SK-N-DZ (cell line): ENCODE data around the gene PTCH2.

ENCODE experiments used
- DNase-seq: peaks from one replicate; pipeline ENCODE4 v3.0.0-alpha.2; 2015; ENCODE audit warnings: low spot score
- small RNA-seq, 2 experiments: library from RNA; depleted of rRNA; stranded (forward); fragments of <200 nt; gene quantifications; one replicate each; pipeline ENCODE3, GENCODE V24; 2014

The PTCH2 gene

DNA sequence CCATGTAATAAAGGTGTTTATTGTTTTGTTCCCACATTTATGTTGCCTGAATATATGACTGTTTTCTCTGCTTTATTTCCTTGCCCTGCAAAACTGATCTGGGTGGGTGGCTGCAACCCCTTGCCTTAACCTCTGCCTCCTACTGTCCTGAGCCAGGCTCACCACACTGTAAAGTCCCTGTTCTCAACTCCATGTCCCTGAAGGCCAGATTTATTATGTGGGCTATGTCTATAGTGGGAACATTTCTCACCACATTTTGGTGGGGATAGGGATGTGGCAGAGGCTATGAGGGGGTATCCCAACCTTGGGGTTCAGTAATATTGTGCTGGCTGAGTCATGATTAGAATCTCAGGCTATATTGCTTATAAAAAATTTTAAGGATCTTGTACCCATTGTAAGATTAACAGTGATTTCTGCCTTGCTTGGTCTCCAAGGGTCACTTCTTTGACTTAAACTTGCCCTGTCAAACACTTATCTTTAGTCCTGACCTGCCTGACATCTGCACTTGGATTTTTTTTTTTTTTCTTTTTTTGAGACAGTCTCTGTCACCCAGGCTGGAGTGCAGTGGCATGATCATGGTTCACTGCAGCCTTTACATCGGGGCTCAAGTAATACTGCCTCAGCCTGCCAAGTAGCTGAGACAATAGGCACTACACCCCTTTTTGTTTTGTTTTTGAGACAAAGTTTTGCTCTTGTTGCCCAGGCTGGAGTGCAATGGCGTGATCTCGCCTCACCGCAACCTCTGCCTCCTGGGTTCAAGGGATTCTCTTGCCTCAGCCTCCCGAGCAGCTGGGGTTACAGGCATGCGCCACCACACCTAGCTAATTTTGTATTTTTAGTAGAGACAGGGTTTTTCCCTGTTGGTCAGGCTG is 64.1 kb downstream of the PTCH2 start:
- DNase-seq: no peak

DNA sequence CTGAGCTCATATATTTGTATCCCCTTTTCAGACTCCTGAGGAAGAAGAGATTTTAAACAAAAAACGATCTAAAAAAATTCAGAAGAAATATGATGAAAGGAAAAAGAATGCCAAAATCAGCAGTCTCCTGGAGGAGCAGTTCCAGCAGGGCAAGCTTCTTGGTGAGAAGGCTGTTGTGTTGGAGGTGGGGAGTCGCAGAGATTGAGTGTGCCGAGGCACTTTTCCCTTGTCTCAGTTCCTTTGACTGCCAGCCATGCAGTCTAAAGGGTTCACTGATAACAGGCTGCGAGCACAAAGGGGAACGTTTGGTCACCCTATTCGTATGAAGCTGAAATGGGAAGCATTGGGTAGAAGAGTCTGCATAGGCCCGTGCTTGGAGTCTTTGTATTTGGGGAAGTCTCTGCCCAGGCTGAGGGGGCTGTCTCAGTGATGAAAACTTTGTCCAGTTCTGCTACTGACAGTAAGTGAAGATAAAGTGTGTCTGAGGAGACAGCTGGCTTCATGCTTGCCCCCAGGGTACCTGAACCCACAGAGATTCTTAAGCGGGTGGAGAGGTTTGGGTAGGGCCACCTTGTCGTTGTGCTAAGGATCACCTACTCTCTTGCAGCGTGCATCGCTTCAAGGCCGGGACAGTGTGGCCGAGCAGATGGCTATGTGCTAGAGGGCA is 65.0 kb downstream of the PTCH2 start:
- no peak for DNase-seq

- DNase-seq: no peak
Measured at GRCh38 chr1:44777547-44777946, 65.5 kb downstream of the PTCH2 start.

GRCh38 chr1:44776730-44777068 is 66.4 kb downstream of the PTCH2 start:
- DNase-seq: no peak

- no peak for DNase-seq
Measured at GRCh38 chr1:44775930-44776729, 66.9 kb downstream of the PTCH2 start.

GRCh38 chr1:44775078-44775929 is 67.7 kb downstream of the PTCH2 start, which contains the start of gene RPS8:
Gene RPS8 (plus strand): TSS chr1:44775540. CDS start chr1:44775597, 57 bp downstream.
- DNase-seq: peak; percentile 93

Small RNA genes lying within 50 kb of the gene (small RNA-seq; reads per million reads assigned to genes)
- gene AL136380.1 (0 reads per million in 2 experiments), gene SNORD38A (3.2 to 187 reads per million in 2 experiments), gene SNORD38B (0 reads per million in 2 experiments), gene SNORD46 (127 to 1,526 reads per million in 2 experiments), gene SNORD55 (0 reads per million in 2 experiments)
